Measurements from ENCODE around the gene CCDC69. TPM values are rescaled to one million over a fixed set of nuclear protein-coding genes. Genes with fewer than 3 reads are reported as not detected.

The CCDC69 gene
- total RNA-seq, 4 donors from 2014 or later: 217 to 341 (median 285) TPM

DNA sequence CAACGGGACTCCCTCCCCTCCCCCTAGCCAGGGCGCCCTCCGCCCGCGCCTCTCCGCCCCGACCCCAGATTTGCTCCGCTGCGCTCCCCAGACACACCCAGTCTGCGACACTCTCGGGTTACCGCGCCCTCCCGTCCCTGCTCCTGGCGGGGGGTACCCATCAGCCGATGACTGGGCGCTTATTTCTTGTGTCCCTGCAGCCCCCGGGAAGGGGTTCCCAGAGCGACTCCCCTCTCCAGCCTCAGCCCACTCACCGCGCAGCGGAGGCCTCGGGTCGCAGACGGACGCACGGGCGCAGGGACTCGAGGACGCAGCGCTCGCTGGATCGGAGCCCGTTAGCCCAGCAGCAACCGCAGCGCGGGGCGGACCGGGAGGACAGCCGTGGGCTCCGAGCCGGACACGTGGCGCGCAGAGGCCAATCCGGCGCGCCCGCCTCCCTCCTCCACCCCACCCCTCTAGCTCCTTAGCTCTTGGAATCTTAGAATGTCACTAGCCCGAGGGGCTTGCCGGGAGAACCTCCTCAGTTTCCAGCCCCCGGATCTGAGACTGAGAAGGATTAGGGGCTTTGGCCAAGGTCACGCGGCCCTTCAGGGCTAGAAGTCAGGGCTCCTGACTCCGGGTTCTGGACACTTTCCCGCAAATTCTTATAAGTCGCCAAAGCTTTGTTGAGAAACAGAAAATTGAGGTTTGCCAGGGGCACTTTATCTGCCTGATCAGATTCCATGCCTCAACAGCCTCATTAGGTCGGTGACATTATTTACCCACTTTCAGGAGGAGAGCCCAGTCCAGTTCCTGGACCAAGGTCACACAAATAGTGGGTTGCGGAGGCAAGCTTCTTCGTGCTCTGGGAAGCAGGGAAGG, 66.2 kb downstream of the CCDC69 start, which contains the start of gene ANXA6:
TSS of gene ANXA6 (minus strand) at position 354 of the 861 bp plus-strand sequence. CDS start 9,878 bp downstream, outside the sequence.
- Histone ChIP-seq H3K4me1 (peaks cover 41 to 65% (median 61%) of the 10 kb centered on the region in 4 donors), H3K36me3 (peaks cover 0 to 9% (median 0%) of the 10 kb centered on the region in 4 donors), H3K27ac (replicated peaks in 1 of 4) (peak within 1 kb of the TSS; percentile 88 to 96 (median 94)), H3K4me3 (peak within 1 kb of the TSS; percentile 60 to 96 (median 88)), H3K27me3 (no peaks in the 10 kb centered on the region), H3K9me3 (no peaks in the 10 kb centered on the region)
- peak; percentile 96 for DNase-seq (ENCODE audit: extremely low spot score)
- intact Hi-C loops (cut with DNase I): no loop called here
- TF ChIP-seq EP300 (IDR thresholded peaks at IDR 0.05): no peak
- TF ChIP-seq POLR2A (IDR thresholded peaks at IDR 0.05; ENCODE audit: low read depth): peak; percentile 29
- peak; percentile 88 to 89 for TF ChIP-seq POLR2AphosphoS5 (IDR thresholded peaks at IDR 0.05)
- TF ChIP-seq, protein P1, sequence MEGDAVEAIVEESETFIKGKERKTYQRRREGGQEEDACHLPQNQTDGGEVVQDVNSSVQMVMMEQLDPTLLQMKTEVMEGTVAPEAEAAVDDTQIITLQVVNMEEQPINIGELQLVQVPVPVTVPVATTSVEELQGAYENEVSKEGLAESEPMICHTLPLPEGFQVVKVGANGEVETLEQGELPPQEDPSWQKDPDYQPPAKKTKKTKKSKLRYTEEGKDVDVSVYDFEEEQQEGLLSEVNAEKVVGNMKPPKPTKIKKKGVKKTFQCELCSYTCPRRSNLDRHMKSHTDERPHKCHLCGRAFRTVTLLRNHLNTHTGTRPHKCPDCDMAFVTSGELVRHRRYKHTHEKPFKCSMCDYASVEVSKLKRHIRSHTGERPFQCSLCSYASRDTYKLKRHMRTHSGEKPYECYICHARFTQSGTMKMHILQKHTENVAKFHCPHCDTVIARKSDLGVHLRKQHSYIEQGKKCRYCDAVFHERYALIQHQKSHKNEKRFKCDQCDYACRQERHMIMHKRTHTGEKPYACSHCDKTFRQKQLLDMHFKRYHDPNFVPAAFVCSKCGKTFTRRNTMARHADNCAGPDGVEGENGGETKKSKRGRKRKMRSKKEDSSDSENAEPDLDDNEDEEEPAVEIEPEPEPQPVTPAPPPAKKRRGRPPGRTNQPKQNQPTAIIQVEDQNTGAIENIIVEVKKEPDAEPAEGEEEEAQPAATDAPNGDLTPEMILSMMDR (IDR thresholded peaks at IDR 0.05): no peak
- 0% methylated on average over 9 of the region's 60 CpGs for WGBS

DNA sequence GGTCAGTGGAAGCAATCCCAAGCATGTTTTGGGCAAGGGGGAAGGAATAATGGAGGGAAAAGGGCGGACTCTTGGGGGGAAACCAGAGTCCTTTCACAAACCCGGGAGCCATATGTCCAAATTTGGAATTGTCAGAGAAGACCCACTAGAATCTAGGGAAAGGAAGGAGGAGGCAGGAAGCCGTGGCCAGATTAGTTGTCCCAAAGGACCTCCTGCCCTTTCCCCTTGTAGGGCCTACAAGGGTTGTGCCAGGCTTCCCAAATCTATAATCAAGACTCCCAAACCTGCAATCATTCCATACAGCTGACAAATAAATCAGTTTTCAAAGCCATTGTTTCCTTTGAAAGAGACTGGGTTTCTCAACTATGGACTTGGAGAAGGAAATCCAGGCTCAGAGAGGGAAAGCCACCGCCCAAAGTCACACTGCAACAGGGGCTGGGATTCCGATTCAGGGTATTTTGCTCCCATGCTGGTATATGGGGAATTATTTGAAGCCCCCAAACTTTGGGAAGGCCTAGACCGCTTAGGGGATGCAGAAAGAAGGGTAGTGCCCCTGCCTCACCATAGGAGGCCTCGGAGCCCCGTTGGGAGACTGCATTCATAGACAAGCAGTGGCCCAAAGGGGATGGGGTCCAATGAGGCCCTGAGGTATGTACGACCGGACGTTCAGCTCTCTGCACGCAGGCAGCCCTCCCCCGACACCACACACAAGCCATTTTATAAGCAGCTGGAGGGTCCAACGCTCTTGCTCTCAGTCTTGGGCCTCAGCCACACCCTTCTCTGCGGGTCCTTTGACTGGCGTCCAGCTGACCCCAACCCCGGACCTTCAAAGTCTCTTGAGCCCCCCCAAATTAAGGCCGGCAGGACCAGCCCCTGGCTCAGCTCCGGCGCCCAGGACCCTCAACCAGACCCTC, 67.1 kb downstream of the CCDC69 start:
- WGBS: 9% methylated on average over 5 of the region's 20 CpGs
- Histone ChIP-seq H3K27ac (replicated peaks in 1 of 4) (peak overlapping the region; percentile 88 to 96 (median 94)), H3K4me3 (peak overlapping the region; percentile 60 to 96 (median 88)), H3K27me3 (no peaks in the 10 kb centered on the region), H3K9me3 (no peaks in the 10 kb centered on the region), H3K36me3 (peaks cover 0 to 9% (median 0%) of the 10 kb centered on the region in 4 donors), H3K4me1 (peaks cover 48 to 67% (median 62%) of the 10 kb centered on the region in 4 donors)
- TF ChIP-seq, protein P1 (IDR thresholded peaks at IDR 0.05): peak in 1 of 3 experiments; percentile 6
- no peak for TF ChIP-seq POLR2AphosphoS5 (IDR thresholded peaks at IDR 0.05)
- DNase-seq (ENCODE audit: extremely low spot score): no peak
- intact Hi-C loops (cut with DNase I): no loop called here

DNA sequence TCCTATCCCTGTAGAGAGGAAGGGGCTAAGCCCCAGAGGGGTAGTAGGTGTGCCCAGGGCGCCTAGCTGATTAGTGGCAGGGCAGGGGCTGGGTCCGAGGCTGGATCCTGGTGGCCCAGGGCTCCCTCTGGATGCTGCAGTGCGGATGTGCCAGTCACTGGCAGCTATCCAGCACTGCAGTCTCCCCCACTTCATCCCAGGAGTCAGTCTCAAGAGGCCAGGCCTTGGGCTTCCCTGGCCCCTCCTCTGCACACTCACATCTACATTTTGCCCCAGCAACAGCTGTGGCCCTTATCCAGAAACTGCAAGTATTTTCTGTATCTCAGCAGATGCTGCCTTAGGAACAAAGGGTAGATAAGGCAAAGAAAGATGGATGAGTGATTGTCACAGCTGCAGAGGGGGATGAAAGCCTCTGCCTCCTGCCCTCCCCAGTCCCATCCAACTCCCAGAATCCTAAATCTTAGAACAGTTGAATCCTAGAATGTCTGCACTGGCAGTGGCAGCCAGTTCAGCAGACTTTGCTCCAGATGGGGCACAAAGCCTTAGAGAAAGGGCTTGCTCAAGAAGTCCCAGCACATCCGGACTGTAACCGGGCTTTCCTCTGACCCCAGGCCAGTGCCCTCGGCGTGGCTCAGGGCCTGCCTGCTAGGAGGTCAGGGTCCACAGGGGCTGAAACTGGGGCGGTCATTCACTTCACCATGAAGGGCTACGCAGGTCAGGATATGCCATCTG, 68.0 kb downstream of the CCDC69 start:
- Histone ChIP-seq H3K27me3 (no peaks in the 10 kb centered on the region), H3K9me3 (no peaks in the 10 kb centered on the region), H3K27ac (replicated peaks in 1 of 4) (peak overlapping the region; percentile 88 to 96 (median 94)), H3K36me3 (peaks cover 0 to 9% (median 0%) of the 10 kb centered on the region in 4 donors), H3K4me1 (peaks cover 56 to 75% (median 70%) of the 10 kb centered on the region in 4 donors), H3K4me3 (peak overlapping the region; percentile 60 to 96 (median 88))
- DNase-seq (ENCODE audit: extremely low spot score): no peak
- intact Hi-C loops (cut with DNase I): no loop called here
- 44% methylated on average over 4 of the region's 9 CpGs for WGBS
- TF ChIP-seq, protein P1 (IDR thresholded peaks at IDR 0.05): peak in 1 of 3 experiments; percentile 3
- no peak for TF ChIP-seq EP300 (IDR thresholded peaks at IDR 0.05)
- peak in 1 of 2 donors; percentile 4 for TF ChIP-seq POLR2AphosphoS5 (IDR thresholded peaks at IDR 0.05)

Measured in esophagus muscularis mucosa (tissue), 4 donors.